SK-N-SH (cell line): ENCODE measurements around the gene CALCR. TPM values are rescaled to one million over a fixed set of nuclear protein-coding genes. Genes with fewer than 3 reads are reported as not detected.

Experiments used
- CTCF ChIA-PET: fragments of 300-600, 350-600 bp; formaldehyde crosslinking; extraction: SDS; loops from one replicate; lab custom pipeline; 2021; lab: Yijun Ruan, JAX
- POLR2A ChIA-PET: fragments of 350-600 bp; sonication (Branson Sonifier 250); formaldehyde crosslinking; extraction: SDS; loops from one replicate; lab custom pipeline; 2020; ENCODE audit warnings: antibody characterized with exemption, inconsistent platforms; lab: Yijun Ruan, JAX
- DNase-seq: peaks from one replicate; pipeline ENCODE4 v3.0.0; 2012
- H2AFZ ChIP-seq: fragments of 200-600 bp; sonication (generic); 2 replicates; pipeline ENCODE4 v1.8.1; 2016; ENCODE audit warnings: antibody characterized with exemption, mild to moderate bottlenecking, low read depth
- H3F3A ChIP-seq: fragments of 200-600 bp; sonication (generic); replicated peaks from 2 replicates; pipeline ENCODE3; 2016; ENCODE audit warnings: antibody characterized with exemption, mild to moderate bottlenecking; ENCODE audit not compliant: insufficient read depth
- H3K27ac ChIP-seq, 2 experiments: fragments of 200-500 bp in 1 of 2; fragments of 200-600 bp in 1 of 2; sonication (Bioruptor generic) in 1 of 2; sonication (generic), shearing (Covaris generic) in 1 of 2; 2 replicates each; pipeline versions ENCODE4 v1.5.1 to v1.6.1; 2014 to 2016; ENCODE audit warnings: low read depth in 2 of 2, inconsistent platforms in 1 of 2, low read length in 1 of 2, mild to moderate bottlenecking in 1 of 2, mixed read lengths in 1 of 2
- H3K27me3 ChIP-seq: fragments of 200-600 bp; sonication (generic), shearing (Covaris generic); 2 replicates; pipeline ENCODE4 v1.6.1; 2016; ENCODE audit warnings: mixed run types; ENCODE audit not compliant: insufficient read depth
- H3K36me3 ChIP-seq, 2 experiments: fragments of 200-500 bp in 1 of 2; fragments of 200-600 bp in 1 of 2; sonication (Bioruptor generic) in 1 of 2; sonication (generic) in 1 of 2; replicated peaks in 1 of 2; 2 replicates each; pipeline versions ENCODE3 to v1.5.1; 2014 to 2016; ENCODE audit warnings: low read length in 1 of 2, mild to moderate bottlenecking in 1 of 2; ENCODE audit not compliant: insufficient read depth in 2 of 2, control insufficient read depth in 1 of 2
- H3K4me1 ChIP-seq, 2 experiments: fragments of 200-500 bp in 1 of 2; fragments of 200-600 bp in 1 of 2; sonication (Bioruptor generic) in 1 of 2; sonication (generic), shearing (Covaris generic) in 1 of 2; 2 replicates each; pipeline versions ENCODE4 v1.5.1 to v1.6.1; 2014 to 2016; ENCODE audit warnings: low read depth in 1 of 2, low read length in 1 of 2, mixed run types in 1 of 2; ENCODE audit not compliant: insufficient read depth in 2 of 2, control insufficient read depth in 1 of 2
- H3K4me2 ChIP-seq: fragments of 200-600 bp; sonication (generic), shearing (Covaris generic); 2 replicates; pipeline ENCODE4 v1.6.1; 2017; ENCODE audit warnings: mixed run types
- H3K4me3 ChIP-seq, 2 experiments: fragments of 200-500 bp in 1 of 2; fragments of 200-600 bp in 1 of 2; sonication (Bioruptor generic) in 1 of 2; sonication (generic), shearing (Covaris generic) in 1 of 2; 2 replicates each; pipeline versions ENCODE4 v1.5.1 to v1.8.1; 2014 to 2016; ENCODE audit warnings: low read depth in 2 of 2, inconsistent platforms in 1 of 2, low read length in 1 of 2, mild to moderate bottlenecking in 1 of 2, mixed read lengths in 1 of 2, moderate library complexity in 1 of 2
- H3K79me2 ChIP-seq: fragments of 200-600 bp; sonication (generic); 2 replicates; pipeline ENCODE4 v1.8.1; 2017; ENCODE audit warnings: mild to moderate bottlenecking; ENCODE audit not compliant: insufficient read depth
- H3K9ac ChIP-seq: fragments of 200-600 bp; sonication (generic); 2 replicates; pipeline ENCODE4 v1.6.1; 2017; ENCODE audit warnings: mixed run types
- H3K9me2 ChIP-seq: fragments of 200-600 bp; sonication (generic); 2 replicates; pipeline ENCODE4 v1.6.1; 2017; ENCODE audit warnings: mixed run types
- H3K9me3 ChIP-seq: fragments of 200-600 bp; sonication (generic); 2 replicates; pipeline ENCODE4 v1.6.1; 2017; ENCODE audit warnings: mixed run types, mild to moderate bottlenecking, moderate library complexity
- H4K20me1 ChIP-seq: fragments of 200-600 bp; sonication (generic); 2 replicates; pipeline ENCODE4 v1.6.1; 2017; ENCODE audit warnings: mild to moderate bottlenecking, mixed run types; ENCODE audit not compliant: insufficient read depth
- CHD2 ChIP-seq: fragments of 150-350 bp; IDR thresholded peaks from 2 replicates; pipeline ENCODE4 v1.6.1; 2018; ENCODE audit warnings: low read length; ENCODE audit not compliant: partially characterized antibody
- ELF1 ChIP-seq: IDR thresholded peaks from 2 replicates; pipeline ENCODE4 v1.4.0; 2012
- GATA2 ChIP-seq: sonication (generic); formaldehyde crosslinking; IDR thresholded peaks from 2 replicates; pipeline ENCODE4 v1.5.0; 2020; ENCODE audit warnings: mild to moderate bottlenecking, missing genetic modification reagents
- JUND ChIP-seq: IDR thresholded peaks from 2 replicates; pipeline ENCODE4 v1.4.0; 2012
- MXI1 ChIP-seq: IDR thresholded peaks from 2 replicates; pipeline ENCODE4 v1.6.1; 2012; ENCODE audit warnings: mild to moderate bottlenecking, low read depth, low read length, improper control_type of control experiment
- NRF1 ChIP-seq: IDR thresholded peaks from 2 replicates; pipeline ENCODE4 v1.6.1; 2012; ENCODE audit warnings: low read depth, mild to moderate bottlenecking, low read length
- POLR2AphosphoS5 ChIP-seq: IDR thresholded peaks from 2 replicates; pipeline ENCODE4 v1.6.1; 2012; ENCODE audit warnings: low read depth, low read length
- RCOR1 ChIP-seq: fragments of 150-350 bp; IDR thresholded peaks from 2 replicates; pipeline ENCODE4 v1.6.1; 2017; ENCODE audit warnings: antibody characterized with exemption, low read length
- RXRA ChIP-seq: IDR thresholded peaks from 2 replicates; pipeline ENCODE4 v1.4.0; 2012; ENCODE audit warnings: low read depth, mild to moderate bottlenecking, borderline replicate concordance
- SIN3A ChIP-seq: IDR thresholded peaks from 2 replicates; pipeline ENCODE4 v1.6.1; 2012; ENCODE audit warnings: low read depth, mild to moderate bottlenecking, low read length, moderate library complexity, borderline replicate concordance
- TCF12 ChIP-seq: IDR thresholded peaks from 2 replicates; pipeline ENCODE4 v1.4.0; 2012
- TEAD4 ChIP-seq: IDR thresholded peaks from 2 replicates; pipeline ENCODE4 v1.4.0; 2012; ENCODE audit warnings: mild to moderate bottlenecking, borderline replicate concordance; ENCODE audit not compliant: insufficient read depth
- YY1 ChIP-seq: IDR thresholded peaks from 2 replicates; pipeline ENCODE4 v1.4.0; 2012; ENCODE audit warnings: low read depth, mild to moderate bottlenecking
- WGBS: methylation state at CpG from one replicate; pipeline ENCODE4 v1.1.6; 2017; ENCODE audit warnings: low lambda C conversion rate; 5-methylcytosine and 5-hydroxymethylcytosine counted together
- polyA plus RNA-seq, 3 experiments: library from polyadenylated mRNA; depleted of rRNA; stranded (reverse); fragments of >200 nt; gene quantifications; 2 replicates each; pipeline ENCODE4 v1.2.3, GENCODE V29; 2012
- TF ChIP-seq, protein P1 (sequence below): IDR thresholded peaks from 2 replicates; pipeline ENCODE4; 2012
- TF ChIP-seq, protein P2 (sequence below): IDR thresholded peaks from 2 replicates; pipeline ENCODE4 v1.4.0; 2012; ENCODE audit warnings: low read depth, borderline replicate concordance
- TF ChIP-seq, protein P3 (sequence below): IDR thresholded peaks from 2 replicates; pipeline ENCODE4 v1.4.0; 2012; ENCODE audit warnings: low read depth
- TF ChIP-seq, protein P4 (sequence below): fragments of 200-600 bp; sonication (generic); IDR thresholded peaks from 2 replicates; pipeline ENCODE4 v1.6.1; 2017; ENCODE audit warnings: antibody characterized with exemption, mild to moderate bottlenecking, moderate library complexity
- TF ChIP-seq, protein P5 (sequence below): fragments of 150-350 bp; IDR thresholded peaks from 2 replicates; pipeline ENCODE4 v1.6.1; 2016; ENCODE audit warnings: mild to moderate bottlenecking, low read depth, low read length

Gene CALCR
- polyA plus RNA-seq, 1 of the 3 experiments (the other 2 are of a cell fraction), result 0.12 TPM

DNA sequence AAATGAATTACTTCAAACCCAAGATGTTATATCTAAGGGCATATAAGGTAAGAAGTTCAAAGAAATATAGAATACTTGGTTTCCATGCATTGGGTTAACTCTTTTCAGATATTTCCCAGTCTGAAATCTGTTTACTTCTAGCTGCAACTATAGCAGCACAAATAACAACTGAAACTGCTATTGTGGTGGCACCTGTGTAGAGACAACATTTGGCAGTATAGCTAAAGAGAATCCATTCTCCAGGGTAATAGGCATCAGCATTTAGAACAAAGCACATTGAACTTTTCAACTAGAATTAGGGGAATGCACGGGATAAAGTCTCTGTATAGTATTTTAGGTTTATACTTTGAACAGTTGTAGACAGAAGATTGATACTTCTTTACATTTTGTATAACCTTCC lies 19.7 kb upstream of the CALCR start (continued):
- TF ChIP-seq, protein P1, sequence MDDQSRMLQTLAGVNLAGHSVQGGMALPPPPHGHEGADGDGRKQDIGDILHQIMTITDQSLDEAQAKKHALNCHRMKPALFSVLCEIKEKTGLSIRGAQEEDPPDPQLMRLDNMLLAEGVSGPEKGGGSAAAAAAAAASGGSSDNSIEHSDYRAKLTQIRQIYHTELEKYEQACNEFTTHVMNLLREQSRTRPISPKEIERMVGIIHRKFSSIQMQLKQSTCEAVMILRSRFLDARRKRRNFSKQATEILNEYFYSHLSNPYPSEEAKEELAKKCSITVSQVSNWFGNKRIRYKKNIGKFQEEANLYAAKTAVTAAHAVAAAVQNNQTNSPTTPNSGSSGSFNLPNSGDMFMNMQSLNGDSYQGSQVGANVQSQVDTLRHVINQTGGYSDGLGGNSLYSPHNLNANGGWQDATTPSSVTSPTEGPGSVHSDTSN, result no peak
- no peak for TF ChIP-seq YY1

DNA sequence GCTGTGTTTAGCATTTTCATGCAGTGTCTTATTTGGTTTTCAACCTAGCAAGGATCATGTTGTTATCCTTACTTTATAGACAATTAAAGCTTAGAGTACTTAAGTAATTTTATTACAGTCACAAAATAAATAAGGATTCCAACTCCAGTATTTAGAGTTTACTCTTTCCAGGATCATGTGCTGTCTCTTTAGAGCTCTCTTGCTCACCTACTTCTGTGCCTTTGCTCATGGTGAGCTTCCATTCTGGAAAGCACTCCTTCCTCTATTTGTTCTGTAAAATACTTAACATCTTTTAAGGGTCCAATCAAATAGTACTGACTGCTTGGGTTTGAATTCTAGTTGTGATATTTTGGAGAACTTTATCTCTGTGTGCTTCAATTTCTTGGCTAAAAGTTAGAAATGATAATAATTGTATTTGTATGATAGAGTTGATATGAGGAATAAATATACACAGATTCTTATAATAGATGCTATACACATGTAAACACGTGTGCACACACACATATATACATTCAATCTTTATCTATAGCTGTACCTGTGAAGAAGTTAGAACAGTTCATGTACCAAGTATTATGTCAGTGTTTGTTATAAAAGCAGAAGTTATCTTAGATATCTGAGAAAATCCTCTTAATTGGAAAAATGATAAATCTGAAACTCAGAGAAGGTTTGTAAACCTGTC lies 18.2 kb upstream of the CALCR start:
- H3K27ac ChIP-seq, result peak overlapping the region in 1 of 2 experiments; percentile 70; a peak in 1 of 4 replicates
- no peaks in the 10 kb centered on the region for H3K9me2 ChIP-seq
- H3F3A ChIP-seq, result no peaks in the 10 kb centered on the region
- no peaks in the 10 kb centered on the region for H3K36me3 ChIP-seq
- 56% methylated on average over 1 of the region's 1 CpG for WGBS
- CTCF ChIA-PET, result interaction anchor here (0.7 to 1.2 kb wide), 3 partner anchors 9 to 29 kb away, joined by 3 to 6 read pairs (median 3); no protein-coding TSS in a partner anchor
- H3K4me2 ChIP-seq, result peak overlapping the region; percentile 6; the same call in 1 of the 2 replicates
- POLR2A ChIA-PET, result no interaction called here
- H2AFZ ChIP-seq, result no peak overlapping the region
- no peaks in the 10 kb centered on the region for H3K27me3 ChIP-seq
- TF ChIP-seq, protein P1, result no peak
- no peak for TF ChIP-seq POLR2AphosphoS5
- no peak for TF ChIP-seq ELF1
- TF ChIP-seq, protein P2, sequence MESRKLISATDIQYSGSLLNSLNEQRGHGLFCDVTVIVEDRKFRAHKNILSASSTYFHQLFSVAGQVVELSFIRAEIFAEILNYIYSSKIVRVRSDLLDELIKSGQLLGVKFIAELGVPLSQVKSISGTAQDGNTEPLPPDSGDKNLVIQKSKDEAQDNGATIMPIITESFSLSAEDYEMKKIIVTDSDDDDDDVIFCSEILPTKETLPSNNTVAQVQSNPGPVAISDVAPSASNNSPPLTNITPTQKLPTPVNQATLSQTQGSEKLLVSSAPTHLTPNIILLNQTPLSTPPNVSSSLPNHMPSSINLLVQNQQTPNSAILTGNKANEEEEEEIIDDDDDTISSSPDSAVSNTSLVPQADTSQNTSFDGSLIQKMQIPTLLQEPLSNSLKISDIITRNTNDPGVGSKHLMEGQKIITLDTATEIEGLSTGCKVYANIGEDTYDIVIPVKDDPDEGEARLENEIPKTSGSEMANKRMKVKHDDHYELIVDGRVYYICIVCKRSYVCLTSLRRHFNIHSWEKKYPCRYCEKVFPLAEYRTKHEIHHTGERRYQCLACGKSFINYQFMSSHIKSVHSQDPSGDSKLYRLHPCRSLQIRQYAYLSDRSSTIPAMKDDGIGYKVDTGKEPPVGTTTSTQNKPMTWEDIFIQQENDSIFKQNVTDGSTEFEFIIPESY, result no peak
- no peak for TF ChIP-seq RCOR1
- TF ChIP-seq TCF12, result no peak
- TF ChIP-seq, protein P3, sequence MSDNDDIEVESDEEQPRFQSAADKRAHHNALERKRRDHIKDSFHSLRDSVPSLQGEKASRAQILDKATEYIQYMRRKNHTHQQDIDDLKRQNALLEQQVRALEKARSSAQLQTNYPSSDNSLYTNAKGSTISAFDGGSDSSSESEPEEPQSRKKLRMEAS, result no peak
- no peak for TF ChIP-seq NRF1
- TF ChIP-seq RXRA, result no peak
- no peak for TF ChIP-seq TEAD4
- TF ChIP-seq JUND, result no peak
- TF ChIP-seq YY1, result no peak
- TF ChIP-seq MXI1, result no peak
- TF ChIP-seq, protein P4, sequence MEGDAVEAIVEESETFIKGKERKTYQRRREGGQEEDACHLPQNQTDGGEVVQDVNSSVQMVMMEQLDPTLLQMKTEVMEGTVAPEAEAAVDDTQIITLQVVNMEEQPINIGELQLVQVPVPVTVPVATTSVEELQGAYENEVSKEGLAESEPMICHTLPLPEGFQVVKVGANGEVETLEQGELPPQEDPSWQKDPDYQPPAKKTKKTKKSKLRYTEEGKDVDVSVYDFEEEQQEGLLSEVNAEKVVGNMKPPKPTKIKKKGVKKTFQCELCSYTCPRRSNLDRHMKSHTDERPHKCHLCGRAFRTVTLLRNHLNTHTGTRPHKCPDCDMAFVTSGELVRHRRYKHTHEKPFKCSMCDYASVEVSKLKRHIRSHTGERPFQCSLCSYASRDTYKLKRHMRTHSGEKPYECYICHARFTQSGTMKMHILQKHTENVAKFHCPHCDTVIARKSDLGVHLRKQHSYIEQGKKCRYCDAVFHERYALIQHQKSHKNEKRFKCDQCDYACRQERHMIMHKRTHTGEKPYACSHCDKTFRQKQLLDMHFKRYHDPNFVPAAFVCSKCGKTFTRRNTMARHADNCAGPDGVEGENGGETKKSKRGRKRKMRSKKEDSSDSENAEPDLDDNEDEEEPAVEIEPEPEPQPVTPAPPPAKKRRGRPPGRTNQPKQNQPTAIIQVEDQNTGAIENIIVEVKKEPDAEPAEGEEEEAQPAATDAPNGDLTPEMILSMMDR, result no peak
- TF ChIP-seq CHD2, result no peak
- no peak for TF ChIP-seq SIN3A
- TF ChIP-seq, protein P5, sequence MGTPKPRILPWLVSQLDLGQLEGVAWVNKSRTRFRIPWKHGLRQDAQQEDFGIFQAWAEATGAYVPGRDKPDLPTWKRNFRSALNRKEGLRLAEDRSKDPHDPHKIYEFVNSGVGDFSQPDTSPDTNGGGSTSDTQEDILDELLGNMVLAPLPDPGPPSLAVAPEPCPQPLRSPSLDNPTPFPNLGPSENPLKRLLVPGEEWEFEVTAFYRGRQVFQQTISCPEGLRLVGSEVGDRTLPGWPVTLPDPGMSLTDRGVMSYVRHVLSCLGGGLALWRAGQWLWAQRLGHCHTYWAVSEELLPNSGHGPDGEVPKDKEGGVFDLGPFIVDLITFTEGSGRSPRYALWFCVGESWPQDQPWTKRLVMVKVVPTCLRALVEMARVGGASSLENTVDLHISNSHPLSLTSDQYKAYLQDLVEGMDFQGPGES, result no peak
- TF ChIP-seq GATA2 (CRISPR knock-in tag), result no peak
- H3K9me3 ChIP-seq, result no peaks in the 10 kb centered on the region
- DNase-seq, result no peak
- H3K9ac ChIP-seq, result no peak overlapping the region
- H3K79me2 ChIP-seq, result no peaks in the 10 kb centered on the region
- peak overlapping the region in 1 of 2 experiments; percentile 44; a peak in 2 of 4 replicates for H3K4me3 ChIP-seq
- H3K4me1 ChIP-seq, result no peaks in the 10 kb centered on the region; a peak in 2 of 4 replicates
- no peaks in the 10 kb centered on the region for H4K20me1 ChIP-seq
